Measurements from ENCODE around the gene RPL6. TPM values are rescaled to one million over a fixed set of nuclear protein-coding genes. Genes with fewer than 3 reads are reported as not detected.

Gene RPL6
- 1,132 and 1,320 TPM in 2 replicates for total RNA-seq

DNA sequence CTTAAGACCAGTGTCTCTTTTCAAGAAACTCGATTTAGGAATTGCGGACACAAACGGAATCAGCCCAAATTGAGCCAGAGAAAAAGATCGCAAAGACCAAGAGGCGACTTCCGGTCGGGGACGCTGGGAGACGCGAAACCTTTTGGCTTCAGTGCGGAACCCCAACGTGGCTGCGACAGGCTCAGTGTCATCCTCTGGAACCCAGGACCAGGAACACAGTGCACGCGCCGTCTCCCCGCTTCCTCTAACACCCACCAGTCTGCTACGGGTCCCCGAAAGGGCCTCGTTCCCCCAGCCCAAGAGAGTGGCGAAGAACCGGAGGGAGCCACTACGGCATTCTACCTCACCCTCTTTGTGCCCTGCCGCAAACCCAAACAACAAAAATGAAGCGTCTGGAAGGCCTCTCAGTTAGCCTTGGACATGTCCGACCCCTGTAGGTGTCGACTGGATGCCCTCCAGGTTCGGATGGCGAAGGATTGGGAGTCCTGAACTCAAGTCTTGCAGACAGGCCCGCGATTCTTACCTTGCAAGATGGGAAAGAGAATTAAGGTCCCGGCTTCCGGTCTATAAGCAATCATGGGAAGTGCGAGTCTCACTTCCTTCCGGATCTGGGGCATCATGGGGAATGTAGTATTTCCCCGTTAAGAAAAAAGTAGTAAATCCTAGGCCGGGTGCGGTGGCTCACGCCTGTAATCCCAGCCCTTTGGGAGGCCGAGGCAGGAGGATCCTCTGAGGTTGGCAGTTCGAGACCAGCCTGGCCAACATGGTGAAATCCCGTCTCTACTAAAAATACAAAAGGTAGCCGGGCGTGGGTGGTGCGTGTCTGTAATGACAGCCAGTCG, at the start of gene RPL6:
Gene RPL6 (minus strand): TSS at position 542 of the 842 bp plus-strand sequence. CDS start 949 bp downstream, outside the sequence.

GRCh38 chr12:112418608-112419296, 9.3 kb upstream of the RPL6 start, which contains the start of gene PTPN11:
PTPN11 (plus strand) TSS chr12:112418947; CDS start chr12:112419112, 165 bp downstream.

GRCh38 chr12:112381883-112382796, 27.3 kb downstream of the RPL6 start, which contains the start of gene HECTD4:
HECTD4 (minus strand) TSS chr12:112382431; CDS start chr12:112382128, 303 bp downstream.

Other genes with a start within 250 kb of the RPL6 start
- 33.3 and 36.0 TPM in 2 replicates for gene HECTD4, start 27.2 kb downstream of the RPL6 start, total RNA-seq
- 125 and 156 TPM in 2 replicates for gene PTPN11, start 9.3 kb upstream of the RPL6 start, total RNA-seq